IMR-90 (cell line): ENCODE results near the gene FAU. TPM values are rescaled to one million over a fixed set of nuclear protein-coding genes. Genes with fewer than 3 reads are reported as not detected.

ENCODE experiments used
- ATAC-seq: fragments of 200-7000 bp; cut with Tn5 transposase; 2 replicates; pipeline ENCODE4 v1.9.1; 2020; ENCODE audit warnings: low read depth, mild to moderate bottlenecking, moderate library complexity
- BruUV-seq: library from RNA; stranded (reverse); fragments of 400-500 nt; replicated peaks from 2 replicates; lab custom pipeline; 2021; lab: Mats Ljungman, UMichigan
- CTCF ChIA-PET: fragments of 300-600 bp; formaldehyde crosslinking; extraction: SDS; loops from one replicate; lab custom pipeline; 2021; ENCODE audit warnings: antibody characterized with exemption; lab: Yijun Ruan, JAX
- POLR2A ChIA-PET: fragments of 300-600 bp; sonication (Branson Sonifier 250); formaldehyde crosslinking; loops from one replicate; lab custom pipeline; 2022; ENCODE audit warnings: antibody characterized with exemption; ENCODE audit not compliant: unreplicated experiment; lab: Charles Lee
- DNase-seq: peaks from one replicate; pipeline ENCODE4 v3.0.0; 2013
- H2AFZ ChIP-seq: replicated peaks from 2 replicates; pipeline ENCODE3; 2013; ENCODE audit warnings: low read length, mild to moderate bottlenecking; ENCODE audit not compliant: poor library complexity
- H2AK5ac ChIP-seq: 2 replicates; pipeline ENCODE4 v1.6.1; 2013; ENCODE audit warnings: low read depth, low read length, inconsistent platforms
- H2AK9ac ChIP-seq: replicated peaks from 2 replicates; pipeline ENCODE3; 2013; ENCODE audit warnings: mild to moderate bottlenecking, low read depth, low read length, moderate library complexity; ENCODE audit not compliant: poor library complexity
- H2BK120ac ChIP-seq: 2 replicates; pipeline ENCODE4 v1.6.1; 2013; ENCODE audit warnings: low read depth, low read length, inconsistent platforms
- H2BK15ac ChIP-seq: 3 replicates; pipeline ENCODE4 v1.6.1; 2013; ENCODE audit warnings: low read depth, low read length, inconsistent platforms
- H2BK20ac ChIP-seq: 2 replicates; pipeline ENCODE4 v1.6.1; 2013; ENCODE audit warnings: low read depth, mild to moderate bottlenecking, inconsistent platforms, low read length, moderate library complexity
- H2BK5ac ChIP-seq: 2 replicates; pipeline ENCODE4 v1.6.1; 2013; ENCODE audit warnings: mild to moderate bottlenecking, low read depth, low read length, inconsistent platforms; ENCODE audit not compliant: poor library complexity, severe bottlenecking
- H3K14ac ChIP-seq: replicated peaks from 2 replicates; pipeline ENCODE4 v1.6.1; 2013; ENCODE audit warnings: low read depth, low read length, inconsistent platforms
- H3K18ac ChIP-seq: 2 replicates; pipeline ENCODE4 v1.6.1; 2013; ENCODE audit warnings: low read depth, low read length, control low read depth
- H3K23ac ChIP-seq: 2 replicates; pipeline ENCODE4 v1.6.1; 2013; ENCODE audit warnings: low read depth, low read length, inconsistent platforms
- H3K27ac ChIP-seq: 2 replicates; pipeline ENCODE4 v1.5.1; 2013; ENCODE audit warnings: mild to moderate bottlenecking, control low read depth, low read length; ENCODE audit not compliant: insufficient read depth
- H3K27me3 ChIP-seq: 2 replicates; pipeline ENCODE4 v1.6.1; 2013; ENCODE audit warnings: low read length; ENCODE audit not compliant: control insufficient read depth, insufficient read depth
- H3K36me3 ChIP-seq: 2 replicates; pipeline ENCODE4 v1.6.1; 2013; ENCODE audit warnings: low read length, mixed read lengths; ENCODE audit not compliant: control insufficient read depth, insufficient read depth
- H3K4ac ChIP-seq: 2 replicates; pipeline ENCODE4 v1.6.1; 2013; ENCODE audit warnings: low read depth, low read length, inconsistent platforms
- H3K4me1 ChIP-seq: 2 replicates; pipeline ENCODE4 v1.6.1; 2013; ENCODE audit warnings: low read length, mixed read lengths; ENCODE audit not compliant: control insufficient read depth, insufficient read depth
- H3K4me2 ChIP-seq: 2 replicates; pipeline ENCODE4 v1.6.1; 2013; ENCODE audit warnings: low read depth, mild to moderate bottlenecking, control low read depth, low read length, moderate library complexity
- H3K4me3 ChIP-seq: 2 replicates; pipeline ENCODE4 v1.5.1; 2013; ENCODE audit warnings: low read depth, mild to moderate bottlenecking, control low read depth, low read length, moderate library complexity; ENCODE audit not compliant: insufficient read depth
- H3K56ac ChIP-seq: 2 replicates; pipeline ENCODE4 v1.6.1; 2013; ENCODE audit warnings: low read length, inconsistent platforms; ENCODE audit not compliant: insufficient read depth; ENCODE audit errors: extremely low read depth
- H3K79me1 ChIP-seq, 2 experiments: 2 replicates each; pipeline ENCODE4 v1.6.1; 2013; ENCODE audit warnings: low read length in 2 of 2, inconsistent platforms in 1 of 2, low read depth in 1 of 2
- H3K9ac ChIP-seq: 2 replicates; pipeline ENCODE4 v1.6.1; 2013; ENCODE audit warnings: low read depth, low read length, control low read depth
- H3K9me1 ChIP-seq: 2 replicates; pipeline ENCODE4 v1.6.1; 2013; ENCODE audit warnings: low read length, inconsistent platforms; ENCODE audit not compliant: insufficient read depth
- H3K9me3 ChIP-seq: 2 replicates; pipeline ENCODE4 v1.6.1; 2013; ENCODE audit warnings: low read length; ENCODE audit not compliant: control insufficient read depth, insufficient read depth
- H4K20me1 ChIP-seq: 2 replicates; pipeline ENCODE4 v1.6.1; 2013; ENCODE audit warnings: low read length, inconsistent platforms; ENCODE audit not compliant: insufficient read depth
- H4K5ac ChIP-seq: 2 replicates; pipeline ENCODE4 v1.6.1; 2013; ENCODE audit warnings: mild to moderate bottlenecking, low read depth, low read length, control low read depth
- H4K8ac ChIP-seq, 2 experiments: 2 replicates each; pipeline ENCODE4 v1.6.1; 2013; ENCODE audit warnings: low read depth in 2 of 2, low read length in 2 of 2, control low read depth in 1 of 2, inconsistent platforms in 1 of 2
- H4K91ac ChIP-seq: 2 replicates; pipeline ENCODE4 v1.6.1; 2013; ENCODE audit warnings: low read depth, low read length, inconsistent platforms; ENCODE audit not compliant: insufficient read depth
- BHLHE40 ChIP-seq: fragments of 150-350 bp; IDR thresholded peaks from 2 replicates; pipeline ENCODE4 v1.6.1; 2016; ENCODE audit warnings: mild to moderate bottlenecking, low read depth, low read length
- CEBPB ChIP-seq: IDR thresholded peaks from 2 replicates; pipeline ENCODE4 v1.6.1; 2012; ENCODE audit warnings: low read depth, low read length, improper control_type of control experiment
- CHD1 ChIP-seq: IDR thresholded peaks from 2 replicates; pipeline ENCODE4 v1.6.1; 2012; ENCODE audit warnings: low read depth, low read length, improper control_type of control experiment
- FOS ChIP-seq: fragments of 150-350 bp; IDR thresholded peaks from 2 replicates; pipeline ENCODE4 v1.6.1; 2016; ENCODE audit warnings: low read depth, low read length
- MAFK ChIP-seq: IDR thresholded peaks from 2 replicates; pipeline ENCODE4 v1.6.1; 2012; ENCODE audit warnings: low read depth, low read length, improper control_type of control experiment
- MAZ ChIP-seq: IDR thresholded peaks from 2 replicates; pipeline ENCODE4 v1.6.1; 2012; ENCODE audit warnings: low read depth, mild to moderate bottlenecking, low read length, improper control_type of control experiment, moderate library complexity, borderline replicate concordance
- NFE2L2 ChIP-seq: fragments of 150-350 bp; IDR thresholded peaks from 2 replicates; pipeline ENCODE4 v1.6.1; 2016; ENCODE audit warnings: low read depth, mild to moderate bottlenecking, low read length
- POLR2A ChIP-seq: IDR thresholded peaks from 2 replicates; pipeline ENCODE4 v1.6.1; 2012; ENCODE audit warnings: mild to moderate bottlenecking, low read depth, low read length
- RAD21 ChIP-seq: IDR thresholded peaks from 2 replicates; pipeline ENCODE4 v1.6.1; 2012; ENCODE audit warnings: low read length, improper control_type of control experiment
- RCOR1 ChIP-seq: IDR thresholded peaks from 2 replicates; pipeline ENCODE4 v1.6.1; 2012; ENCODE audit warnings: mild to moderate bottlenecking, low read length, improper control_type of control experiment; ENCODE audit not compliant: insufficient replicate concordance
- RFX5 ChIP-seq: IDR thresholded peaks from 2 replicates; pipeline ENCODE4 v1.8.0; 2012; ENCODE audit warnings: low read depth, mild to moderate bottlenecking, low read length, moderate library complexity
- SMC3 ChIP-seq: fragments of 150-350 bp; IDR thresholded peaks from 2 replicates; pipeline ENCODE4 v1.6.1; 2016; ENCODE audit warnings: low read depth, mild to moderate bottlenecking, antibody characterized with exemption, low read length, moderate library complexity
- WGBS, 2 experiments: methylation state at CpG; one replicate each; pipeline versions ENCODE4 v1.1.5 to v1.1.7; 2013; ENCODE audit warnings: missing lambda C conversion rate in 2 of 2; ENCODE audit not compliant: insufficient read length in 1 of 2; ENCODE audit errors: extremely low coverage in 2 of 2; 5-methylcytosine and 5-hydroxymethylcytosine counted together
- dilution Hi-C: fragments of 300-500 bp; cut with HindIII; formaldehyde crosslinking; loops from one replicate; pipeline ENCODE4 v1.14.3; 2018; ENCODE audit warnings: low sequenced_read_pairs; ENCODE audit not compliant: unreplicated experiment
- in situ Hi-C: fragments of 300-500 bp; cut with MboI; formaldehyde crosslinking; loops from 3 replicates; pipeline ENCODE4 v1.14.3; 2019; ENCODE audit warnings: low sequenced_read_pairs, inconsistent platforms, mixed read lengths
- intact Hi-C: fragments of 100-400 bp; cut with micrococcal nuclease; formaldehyde crosslinking; loops from 2 replicates; pipeline ENCODE4 v1.10.0; 2022
- polyA plus RNA-seq, 3 experiments: library from polyadenylated mRNA; depleted of rRNA; stranded (reverse); fragments of >200 nt; gene quantifications; 2 replicates each; pipeline ENCODE4 v1.2.3, GENCODE V29; 2012; ENCODE audit warnings: low replicate concordance in 1 of 3
- total RNA-seq: library from RNA; depleted of rRNA; stranded (reverse); fragments of >200 nt; gene quantifications from 2 replicates; pipeline ENCODE4 v1.2.3, GENCODE V29; 2012
- TF ChIP-seq, protein P1 (sequence below): fragments of 150-350 bp; IDR thresholded peaks from 2 replicates; pipeline ENCODE4 v1.6.1; 2017; ENCODE audit warnings: mild to moderate bottlenecking, antibody characterized with exemption, low read length, low read depth
- TF ChIP-seq, protein P2 (sequence below): fragments of 150-350 bp; IDR thresholded peaks from 2 replicates; pipeline ENCODE4 v1.6.1; 2016; ENCODE audit warnings: low read depth, mild to moderate bottlenecking, low read length, moderate library complexity, borderline replicate concordance
- TF ChIP-seq, protein P3 (sequence below): conservative IDR thresholded peaks from 2 replicates; pipeline ENCODE4 v1.5.1; 2012; ENCODE audit warnings: mild to moderate bottlenecking, low read depth, low read length, improper control_type of control experiment

Gene FAU
- total and polyA plus RNA-seq, 2 of the 4 experiments (the other 2 are of a cell fraction): 189 to 652 TPM

DNA sequence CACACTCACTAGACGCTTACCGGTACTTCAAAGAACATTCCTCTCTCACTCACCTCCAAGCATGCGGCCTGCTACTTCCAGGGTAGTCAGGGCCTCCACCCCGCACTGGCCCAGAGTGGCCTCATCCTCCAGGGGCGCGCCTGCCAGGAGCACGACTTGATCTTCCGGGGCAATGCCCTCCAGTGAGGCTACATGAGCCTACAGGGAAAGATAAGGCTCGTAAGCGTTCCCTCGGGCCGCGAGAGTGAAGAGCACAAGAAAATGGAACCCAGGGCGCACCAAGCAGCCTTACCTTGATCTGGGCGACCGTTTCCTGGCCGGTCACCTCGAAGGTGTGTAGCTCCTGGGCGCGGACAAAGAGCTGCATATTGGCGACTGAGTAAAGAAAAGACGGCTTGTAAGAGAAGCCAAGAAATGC is 478 bp downstream of the FAU start:
- in situ Hi-C loops: no loop called here
- WGBS, 2 experiments: 0% methylated on average over 17 of the region's 22 CpGs; no CpG with 5 or more reads in 1 of the 2 experiments

More for the DNA sequence above, 478 bp downstream of the FAU start:
- Histone ChIP-seq H2AK9ac (peak overlapping the region; percentile 100), H3K4ac (peak overlapping the region; percentile 88), H3K4me1 (peaks cover 4% of the 10 kb centered on the region), H3K27ac (peak overlapping the region; percentile 79), H3K36me3 (peaks cover 36% of the 10 kb centered on the region), H2BK15ac (no peak overlapping the region), H3K18ac (no peak overlapping the region), H3K79me1 (peaks cover 27 to 66% of the 10 kb centered on the region in 2 experiments), H2AFZ (peak overlapping the region; percentile 99), H3K9ac (peak overlapping the region; percentile 87), H2BK20ac (no peak overlapping the region), H2BK5ac (peak overlapping the region; percentile 81), H3K9me3 (no peaks in the 10 kb centered on the region), H3K27me3 (no peaks in the 10 kb centered on the region), H3K4me3 (peak overlapping the region; percentile 74), H4K91ac (peak overlapping the region; percentile 83), H3K4me2 (peak overlapping the region; percentile 97), H3K14ac (peak overlapping the region; percentile 90), H2AK5ac (peak overlapping the region; percentile 91), H3K23ac (peak overlapping the region; percentile 81), H3K56ac (peak overlapping the region; percentile 43; the same call in 1 of the 2 replicates), H4K5ac (peak overlapping the region; percentile 56), H2BK120ac (no peak overlapping the region), H3K9me1 (0 out of 2 replicates have a peak, but pooled peaks cover 4% of the 10 kb centered on the region), H4K8ac (peak overlapping the region; percentile 70 to 91), H4K20me1 (no peaks in the 10 kb centered on the region)
- intact Hi-C loops: loop anchor here (5.0 kb wide), 1 partner anchor 61 kb away; the partner anchor contains the start of gene CAPN1
- no TSS peak for BruUV-seq
- TF ChIP-seq SMC3: no peak
- no peak for TF ChIP-seq MAZ
- TF ChIP-seq FOS: no peak
- no peak for TF ChIP-seq BHLHE40
- TF ChIP-seq, protein P1, sequence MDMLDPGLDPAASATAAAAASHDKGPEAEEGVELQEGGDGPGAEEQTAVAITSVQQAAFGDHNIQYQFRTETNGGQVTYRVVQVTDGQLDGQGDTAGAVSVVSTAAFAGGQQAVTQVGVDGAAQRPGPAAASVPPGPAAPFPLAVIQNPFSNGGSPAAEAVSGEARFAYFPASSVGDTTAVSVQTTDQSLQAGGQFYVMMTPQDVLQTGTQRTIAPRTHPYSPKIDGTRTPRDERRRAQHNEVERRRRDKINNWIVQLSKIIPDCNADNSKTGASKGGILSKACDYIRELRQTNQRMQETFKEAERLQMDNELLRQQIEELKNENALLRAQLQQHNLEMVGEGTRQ: no peak
- TF ChIP-seq, protein P2, sequence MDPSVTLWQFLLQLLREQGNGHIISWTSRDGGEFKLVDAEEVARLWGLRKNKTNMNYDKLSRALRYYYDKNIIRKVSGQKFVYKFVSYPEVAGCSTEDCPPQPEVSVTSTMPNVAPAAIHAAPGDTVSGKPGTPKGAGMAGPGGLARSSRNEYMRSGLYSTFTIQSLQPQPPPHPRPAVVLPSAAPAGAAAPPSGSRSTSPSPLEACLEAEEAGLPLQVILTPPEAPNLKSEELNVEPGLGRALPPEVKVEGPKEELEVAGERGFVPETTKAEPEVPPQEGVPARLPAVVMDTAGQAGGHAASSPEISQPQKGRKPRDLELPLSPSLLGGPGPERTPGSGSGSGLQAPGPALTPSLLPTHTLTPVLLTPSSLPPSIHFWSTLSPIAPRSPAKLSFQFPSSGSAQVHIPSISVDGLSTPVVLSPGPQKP: no peak
- TF ChIP-seq MAFK: no peak
- no peak for TF ChIP-seq CHD1
- no peak for TF ChIP-seq RFX5
- TF ChIP-seq NFE2L2: no peak
- TF ChIP-seq, protein P3, sequence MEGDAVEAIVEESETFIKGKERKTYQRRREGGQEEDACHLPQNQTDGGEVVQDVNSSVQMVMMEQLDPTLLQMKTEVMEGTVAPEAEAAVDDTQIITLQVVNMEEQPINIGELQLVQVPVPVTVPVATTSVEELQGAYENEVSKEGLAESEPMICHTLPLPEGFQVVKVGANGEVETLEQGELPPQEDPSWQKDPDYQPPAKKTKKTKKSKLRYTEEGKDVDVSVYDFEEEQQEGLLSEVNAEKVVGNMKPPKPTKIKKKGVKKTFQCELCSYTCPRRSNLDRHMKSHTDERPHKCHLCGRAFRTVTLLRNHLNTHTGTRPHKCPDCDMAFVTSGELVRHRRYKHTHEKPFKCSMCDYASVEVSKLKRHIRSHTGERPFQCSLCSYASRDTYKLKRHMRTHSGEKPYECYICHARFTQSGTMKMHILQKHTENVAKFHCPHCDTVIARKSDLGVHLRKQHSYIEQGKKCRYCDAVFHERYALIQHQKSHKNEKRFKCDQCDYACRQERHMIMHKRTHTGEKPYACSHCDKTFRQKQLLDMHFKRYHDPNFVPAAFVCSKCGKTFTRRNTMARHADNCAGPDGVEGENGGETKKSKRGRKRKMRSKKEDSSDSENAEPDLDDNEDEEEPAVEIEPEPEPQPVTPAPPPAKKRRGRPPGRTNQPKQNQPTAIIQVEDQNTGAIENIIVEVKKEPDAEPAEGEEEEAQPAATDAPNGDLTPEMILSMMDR: no peak
- TF ChIP-seq CEBPB: no peak
- TF ChIP-seq RCOR1: no peak
- TF ChIP-seq RAD21: no peak
- no peak for TF ChIP-seq POLR2A
- ChIA-PET POLR2A (interaction anchor here (0.5 to 0.8 kb wide), 2 partner anchors 10 to 259 kb away, joined by 3 read pairs; no protein-coding TSS in a partner anchor), CTCF (interaction anchor here (0.6 kb wide), 1 partner anchor 57 kb away, joined by 5 read pairs; no protein-coding TSS in a partner anchor)
- no peak for DNase-seq
- dilution Hi-C loops: no loop called here
- ATAC-seq: no peak
